ENCODE results near the gene RPN1. TPM values are rescaled to one million over a fixed set of nuclear protein-coding genes. Genes with fewer than 3 reads are reported as not detected.
A peak's percentile ranks its signal among the peaks of the same experiment; 100 is the strongest.
"Not testable (repeated sequence)": the region's sequence is repeated elsewhere in the genome, so short reads cannot be mapped to it uniquely, and the experiment has no call there.

The RPN1 gene
- total RNA-seq, 1 donor from 2014 or later, result 86.3 TPM

GRCh38 chr3:128679338-128679737, 28.7 kb upstream of the RPN1 start:
- intact Hi-C loops (cut with micrococcal nuclease), result no loop called here
- H3K4me3 ChIP-seq, result no peak overlapping the region
- H3K4me1 ChIP-seq, result peaks cover 25% of the 10 kb centered on the region
- DNase-seq, result no peak
- TF ChIP-seq CTCF (IDR thresholded peaks at IDR 0.05; ENCODE audit: borderline replicate concordance), result no peak
- no peaks in the 10 kb centered on the region for H3K27me3 ChIP-seq (ENCODE audit: low read depth)
- H3K9me3 ChIP-seq (replicated peaks), result no peaks in the 10 kb centered on the region
- no peaks in the 10 kb centered on the region for H3K36me3 ChIP-seq
- H3K27ac ChIP-seq (replicated peaks), result peak overlapping the region; percentile 99

GRCh38 chr3:128675802-128676201, 25.2 kb upstream of the RPN1 start:
- peaks cover 13% of the 10 kb centered on the region for H3K4me1 ChIP-seq
- H3K4me3 ChIP-seq; H3K36me3 ChIP-seq; intact Hi-C loops (cut with micrococcal nuclease); H3K27ac ChIP-seq (replicated peaks); DNase-seq; H3K27me3 ChIP-seq (ENCODE audit: low read depth); H3K9me3 ChIP-seq (replicated peaks): not testable (repeated sequence)

- intact Hi-C loops (cut with micrococcal nuclease), result no loop called here
These were observed 23.7 kb upstream of the RPN1 start for GRCh38 chr3:128674161-128674784.

GRCh38 chr3:128667641-128668040, 17.0 kb upstream of the RPN1 start:
- no peak for DNase-seq
- no peak for TF ChIP-seq CTCF (IDR thresholded peaks at IDR 0.05; ENCODE audit: borderline replicate concordance)
- Histone ChIP-seq H3K9me3 (replicated peaks) (no peaks in the 10 kb centered on the region), H3K4me3 (no peak overlapping the region), H3K36me3 (no peaks in the 10 kb centered on the region), H3K4me1 (no peaks in the 10 kb centered on the region), H3K27ac (replicated peaks) (no peak overlapping the region), H3K27me3 (ENCODE audit: low read depth) (no peaks in the 10 kb centered on the region)
- intact Hi-C loops (cut with micrococcal nuclease), result no loop called here

More at GRCh38 chr3:128674161-128674784, 23.7 kb upstream of the RPN1 start:
- DNase-seq, result no peak
- Histone ChIP-seq H3K9me3 (replicated peaks) (no peaks in the 10 kb centered on the region), H3K4me1 (peaks cover 1% of the 10 kb centered on the region), H3K36me3 (no peaks in the 10 kb centered on the region), H3K4me3 (no peak overlapping the region), H3K27ac (replicated peaks) (no peak overlapping the region), H3K27me3 (ENCODE audit: low read depth) (no peaks in the 10 kb centered on the region)
- TF ChIP-seq CTCF (IDR thresholded peaks at IDR 0.05; ENCODE audit: borderline replicate concordance), result no peak

- no peaks in the 10 kb centered on the region for H3K9me3 ChIP-seq (replicated peaks)
These were observed 14.9 kb upstream of the RPN1 start for GRCh38 chr3:128665362-128666021.

More at GRCh38 chr3:128665362-128666021, 14.9 kb upstream of the RPN1 start:
- no peaks in the 10 kb centered on the region for H3K27me3 ChIP-seq (ENCODE audit: low read depth)
- H3K4me1 ChIP-seq, result no peaks in the 10 kb centered on the region
- no peak for DNase-seq
- no peak overlapping the region for H3K4me3 ChIP-seq
- intact Hi-C loops (cut with micrococcal nuclease), result no loop called here
- no peak for TF ChIP-seq CTCF (IDR thresholded peaks at IDR 0.05; ENCODE audit: borderline replicate concordance)
- no peak overlapping the region for H3K27ac ChIP-seq (replicated peaks)
- no peaks in the 10 kb centered on the region for H3K36me3 ChIP-seq
